H7 (cell line): Measurements from ENCODE around the gene CLRN2. TPM values are rescaled to one million over a fixed set of nuclear protein-coding genes. Genes with fewer than 3 reads are reported as not detected.

Experiments
- DNase-seq: peaks from one replicate; pipeline ENCODE4 v3.0.0; 2012
- H3K27me3 ChIP-seq: 2 replicates; pipeline ENCODE4 v1.6.0; 2011; ENCODE audit warnings: mild to moderate bottlenecking, low read length; ENCODE audit not compliant: control insufficient read depth, insufficient read depth
- H3K36me3 ChIP-seq: replicated peaks from 2 replicates; pipeline ENCODE4 v1.5.1; 2011; ENCODE audit warnings: low read length; ENCODE audit not compliant: control insufficient read depth, insufficient read depth
- H3K4me3 ChIP-seq: 2 replicates; pipeline ENCODE4 v1.5.1; 2011; ENCODE audit warnings: low read depth, mild to moderate bottlenecking, control low read depth, low read length, moderate library complexity; ENCODE audit not compliant: insufficient read depth
- total RNA-seq: library from RNA; depleted of rRNA; stranded (reverse); fragments of >200 nt; shearing (Covaris generic); gene quantifications from 2 replicates; pipeline ENCODE4 v1.2.3, GENCODE V29; 2014

Gene CLRN2
- total RNA-seq, 1 experiment from 2014 or later: not detected

- Histone ChIP-seq H3K36me3 (no peaks in the 10 kb centered on the region), H3K4me3 (no peak overlapping the region), H3K27me3 (no peaks in the 10 kb centered on the region)
- no peak for DNase-seq
These were observed 31.3 kb downstream of the CLRN2 start for GRCh38 chr4:17546222-17546621.

DNA sequence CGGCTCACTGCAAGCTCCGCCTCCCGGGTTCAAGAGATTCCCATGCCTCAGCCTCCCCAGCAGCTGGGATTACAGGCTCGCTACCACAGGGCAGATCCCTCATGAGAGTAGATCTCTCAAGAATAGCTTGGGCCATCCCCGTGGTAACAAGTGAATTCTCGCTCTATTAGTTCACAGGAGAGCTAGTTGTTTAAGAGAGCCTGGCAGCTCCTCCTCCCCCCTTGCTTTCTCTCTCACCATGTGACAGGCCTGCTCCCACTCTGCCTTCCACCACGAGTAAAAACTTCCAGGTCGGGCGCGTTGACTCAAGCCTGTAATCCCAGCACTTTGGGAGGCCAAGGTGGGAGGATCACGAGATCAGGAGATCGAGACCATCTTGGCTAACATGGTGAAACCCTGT is 31.7 kb downstream of the CLRN2 start:
- Histone ChIP-seq H3K4me3 (no peak overlapping the region), H3K36me3 (no peaks in the 10 kb centered on the region), H3K27me3 (no peaks in the 10 kb centered on the region)
- DNase-seq: no peak

DNA sequence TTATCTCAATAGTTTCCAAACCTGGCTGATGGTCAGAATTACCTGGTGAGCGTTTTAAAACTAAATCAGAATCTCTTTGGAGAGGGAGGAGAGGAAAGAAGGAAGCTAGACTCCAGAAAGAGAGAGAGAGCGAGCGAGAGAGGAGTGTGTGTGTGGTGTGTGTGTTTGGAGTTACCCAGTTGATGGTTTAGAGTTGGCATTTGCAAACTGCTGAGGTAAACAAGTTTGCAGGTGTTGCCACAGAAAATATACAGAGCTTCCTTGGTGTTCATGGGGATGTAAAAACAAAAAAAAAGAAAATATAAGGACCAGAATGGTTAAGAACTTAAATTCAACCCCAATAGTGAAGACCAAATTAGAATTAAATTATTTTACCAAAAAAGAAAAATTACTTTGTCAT is 35.6 kb downstream of the CLRN2 start:
- no peak for DNase-seq
- no peaks in the 10 kb centered on the region for H3K36me3 ChIP-seq
- no peak overlapping the region for H3K4me3 ChIP-seq
- no peaks in the 10 kb centered on the region for H3K27me3 ChIP-seq

GRCh38 chr4:17552427-17552826 is 37.5 kb downstream of the CLRN2 start:
- DNase-seq: no peak
- Histone ChIP-seq H3K27me3 (no peaks in the 10 kb centered on the region), H3K4me3 (no peak overlapping the region), H3K36me3 (no peaks in the 10 kb centered on the region)

GRCh38 chr4:17554568-17554967 is 39.6 kb downstream of the CLRN2 start:
- no peaks in the 10 kb centered on the region for H3K36me3 ChIP-seq

DNA sequence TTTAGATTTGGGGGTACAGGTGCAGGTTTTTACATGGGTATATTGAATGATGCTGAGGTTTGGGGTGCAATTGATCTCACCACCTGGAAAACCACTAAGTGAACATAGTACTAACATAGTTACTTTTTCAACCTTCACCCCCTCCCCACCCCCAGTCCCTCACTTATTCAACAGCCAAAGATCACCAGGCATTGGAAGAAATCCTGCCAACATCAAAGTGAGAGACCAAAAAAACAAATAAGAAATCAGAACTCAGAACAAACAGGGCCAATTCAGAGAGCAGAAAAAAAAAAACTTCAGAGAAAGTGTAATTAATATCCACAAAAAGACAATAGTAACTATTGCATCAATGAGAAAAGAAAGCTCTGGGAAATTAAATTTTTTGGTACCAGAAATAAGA is 41.5 kb downstream of the CLRN2 start:
- Histone ChIP-seq H3K4me3 (no peak overlapping the region), H3K27me3 (no peaks in the 10 kb centered on the region), H3K36me3 (no peaks in the 10 kb centered on the region)
- DNase-seq: no peak

More at GRCh38 chr4:17554568-17554967, 39.6 kb downstream of the CLRN2 start:
- DNase-seq: no peak
- H3K27me3 ChIP-seq: no peaks in the 10 kb centered on the region
- H3K4me3 ChIP-seq: no peak overlapping the region

- no peak overlapping the region for H3K4me3 ChIP-seq
- DNase-seq: no peak
- no peaks in the 10 kb centered on the region for H3K27me3 ChIP-seq
- H3K36me3 ChIP-seq: no peaks in the 10 kb centered on the region
These were observed 42.9 kb downstream of the CLRN2 start for GRCh38 chr4:17557880-17558279.

DNA sequence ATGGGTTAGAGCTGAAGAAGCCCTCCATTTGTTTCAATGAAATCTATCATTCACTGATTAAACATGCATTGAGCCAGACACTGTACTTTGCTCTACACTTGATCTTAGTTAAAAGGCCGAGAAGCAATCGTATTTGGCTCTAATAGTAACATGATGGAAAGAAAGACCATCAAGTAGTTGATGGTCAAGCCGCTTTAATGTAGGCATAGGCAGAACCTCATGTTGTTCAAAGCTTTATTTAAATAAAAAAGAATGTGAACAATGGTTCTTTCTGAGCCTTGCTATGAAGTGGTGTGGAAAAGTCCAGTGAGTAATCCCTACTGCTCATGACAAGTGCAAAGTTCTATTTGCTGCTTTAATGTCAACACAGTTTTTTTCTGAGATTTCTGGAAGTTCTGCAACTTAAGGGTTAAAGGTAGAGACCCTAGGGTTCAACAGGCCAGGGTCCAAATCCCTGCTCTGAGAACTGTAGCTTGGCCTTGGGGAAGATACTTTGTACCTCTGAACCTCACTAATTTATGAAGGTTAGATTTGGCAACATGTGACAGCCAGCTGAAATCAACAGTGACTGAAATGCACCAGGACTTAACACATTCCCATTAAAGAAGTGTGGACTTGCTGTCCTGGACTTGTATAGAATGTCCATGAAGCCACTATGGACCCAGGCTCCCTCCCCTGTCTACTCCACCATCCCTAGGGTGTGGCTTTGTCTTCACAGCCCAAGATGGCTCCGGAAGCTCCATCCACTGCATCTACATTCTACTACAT is 44.2 kb downstream of the CLRN2 start:
- Histone ChIP-seq H3K4me3 (no peak overlapping the region), H3K36me3 (no peaks in the 10 kb centered on the region), H3K27me3 (no peaks in the 10 kb centered on the region)
- no peak for DNase-seq

GRCh38 chr4:17559709-17560048 is 44.7 kb downstream of the CLRN2 start:
- H3K27me3 ChIP-seq: no peaks in the 10 kb centered on the region
- no peak for DNase-seq
- H3K36me3 ChIP-seq: no peaks in the 10 kb centered on the region
- H3K4me3 ChIP-seq: no peak overlapping the region

- Histone ChIP-seq H3K36me3 (no peaks in the 10 kb centered on the region), H3K4me3 (no peak overlapping the region), H3K27me3 (no peaks in the 10 kb centered on the region)
- DNase-seq: no peak
These were observed 45.2 kb downstream of the CLRN2 start for GRCh38 chr4:17560065-17560673.

DNA sequence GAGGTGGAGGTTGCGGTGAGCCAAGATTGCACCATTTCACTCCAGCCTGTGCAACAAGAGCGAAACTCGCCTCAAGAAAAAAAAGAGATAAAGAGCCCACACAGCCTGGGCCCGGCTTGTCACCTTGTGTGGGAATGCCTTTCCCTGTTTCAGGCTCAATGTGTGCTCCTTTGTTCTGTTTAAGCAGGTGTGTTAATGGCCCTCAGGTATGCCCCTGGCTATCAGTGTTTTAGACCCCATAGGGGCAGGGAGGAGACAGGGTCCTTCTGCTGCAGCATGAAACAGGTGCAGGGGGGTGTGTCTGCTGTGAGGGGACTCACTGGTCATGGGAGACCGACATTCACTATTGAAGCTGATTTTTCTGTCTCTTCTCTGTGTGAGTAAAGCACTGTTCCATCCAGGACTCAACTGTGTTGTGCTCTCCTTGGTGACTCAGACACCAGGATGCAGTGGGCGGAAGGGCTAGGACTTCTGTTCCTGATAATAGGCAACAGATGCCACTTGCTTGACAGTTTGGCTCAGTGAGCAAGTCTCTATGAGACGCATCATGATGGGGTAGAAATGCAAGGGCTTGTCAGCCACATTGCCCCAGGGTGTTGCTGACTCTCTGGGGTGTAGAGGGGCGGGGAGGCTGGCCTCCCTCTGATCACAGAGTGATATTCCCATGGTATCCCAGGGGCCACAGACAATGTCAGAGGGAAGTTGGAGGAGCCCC is 46.4 kb downstream of the CLRN2 start:
- DNase-seq: no peak
- H3K4me3 ChIP-seq: no peak overlapping the region

GRCh38 chr4:17562157-17562556 is 47.2 kb downstream of the CLRN2 start:
- H3K4me3 ChIP-seq: no peak overlapping the region
- no peaks in the 10 kb centered on the region for H3K36me3 ChIP-seq
- no peak for DNase-seq
- H3K27me3 ChIP-seq: no peaks in the 10 kb centered on the region

More for the DNA sequence above, 46.4 kb downstream of the CLRN2 start:
- no peaks in the 10 kb centered on the region for H3K36me3 ChIP-seq
- H3K27me3 ChIP-seq: no peaks in the 10 kb centered on the region

- no peaks in the 10 kb centered on the region for H3K36me3 ChIP-seq
- H3K4me3 ChIP-seq: no peak overlapping the region
- no peak for DNase-seq
- H3K27me3 ChIP-seq: no peaks in the 10 kb centered on the region
These were observed 50.9 kb downstream of the CLRN2 start for GRCh38 chr4:17565846-17566245.

GRCh38 chr4:17567271-17567670 is 52.3 kb downstream of the CLRN2 start:
- H3K36me3 ChIP-seq: no peaks in the 10 kb centered on the region
- no peak for DNase-seq
- H3K27me3 ChIP-seq: no peaks in the 10 kb centered on the region
- H3K4me3 ChIP-seq: no peak overlapping the region

DNA sequence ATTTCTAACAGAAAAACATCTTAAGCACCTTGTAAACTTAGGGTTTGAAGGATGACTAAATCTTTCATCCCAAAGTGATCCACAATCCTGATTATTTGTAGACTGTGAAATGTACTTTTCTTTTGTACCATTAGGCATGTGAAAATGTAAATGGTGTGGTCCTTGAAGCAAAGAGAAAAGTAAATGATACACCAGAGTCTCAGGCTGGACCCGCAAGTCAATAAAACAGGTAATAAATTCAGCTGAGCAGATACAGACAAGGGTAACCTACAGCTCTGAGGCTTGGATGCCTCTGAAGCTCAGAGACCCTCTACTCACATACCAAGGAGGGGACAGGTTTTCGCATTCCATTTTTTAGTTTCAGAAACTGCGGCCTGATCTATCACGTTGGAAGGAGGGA is 59.2 kb downstream of the CLRN2 start:
- DNase-seq: no peak
- Histone ChIP-seq H3K36me3 (no peaks in the 10 kb centered on the region), H3K27me3 (peaks cover 2% of the 10 kb centered on the region; the same call in 1 of the 2 replicates), H3K4me3 (no peak overlapping the region)
